GM10847 (cell line): ENCODE measurements around the gene RBM14.

Source experiments
- POLR2A ChIP-seq: IDR thresholded peaks from 2 replicates; pipeline ENCODE4 v1.6.1; 2011; ENCODE audit not compliant: insufficient read length; ENCODE audit errors: extremely low read depth

RBM14 gene, protein sequence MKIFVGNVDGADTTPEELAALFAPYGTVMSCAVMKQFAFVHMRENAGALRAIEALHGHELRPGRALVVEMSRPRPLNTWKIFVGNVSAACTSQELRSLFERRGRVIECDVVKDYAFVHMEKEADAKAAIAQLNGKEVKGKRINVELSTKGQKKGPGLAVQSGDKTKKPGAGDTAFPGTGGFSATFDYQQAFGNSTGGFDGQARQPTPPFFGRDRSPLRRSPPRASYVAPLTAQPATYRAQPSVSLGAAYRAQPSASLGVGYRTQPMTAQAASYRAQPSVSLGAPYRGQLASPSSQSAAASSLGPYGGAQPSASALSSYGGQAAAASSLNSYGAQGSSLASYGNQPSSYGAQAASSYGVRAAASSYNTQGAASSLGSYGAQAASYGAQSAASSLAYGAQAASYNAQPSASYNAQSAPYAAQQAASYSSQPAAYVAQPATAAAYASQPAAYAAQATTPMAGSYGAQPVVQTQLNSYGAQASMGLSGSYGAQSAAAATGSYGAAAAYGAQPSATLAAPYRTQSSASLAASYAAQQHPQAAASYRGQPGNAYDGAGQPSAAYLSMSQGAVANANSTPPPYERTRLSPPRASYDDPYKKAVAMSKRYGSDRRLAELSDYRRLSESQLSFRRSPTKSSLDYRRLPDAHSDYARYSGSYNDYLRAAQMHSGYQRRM

DNA sequence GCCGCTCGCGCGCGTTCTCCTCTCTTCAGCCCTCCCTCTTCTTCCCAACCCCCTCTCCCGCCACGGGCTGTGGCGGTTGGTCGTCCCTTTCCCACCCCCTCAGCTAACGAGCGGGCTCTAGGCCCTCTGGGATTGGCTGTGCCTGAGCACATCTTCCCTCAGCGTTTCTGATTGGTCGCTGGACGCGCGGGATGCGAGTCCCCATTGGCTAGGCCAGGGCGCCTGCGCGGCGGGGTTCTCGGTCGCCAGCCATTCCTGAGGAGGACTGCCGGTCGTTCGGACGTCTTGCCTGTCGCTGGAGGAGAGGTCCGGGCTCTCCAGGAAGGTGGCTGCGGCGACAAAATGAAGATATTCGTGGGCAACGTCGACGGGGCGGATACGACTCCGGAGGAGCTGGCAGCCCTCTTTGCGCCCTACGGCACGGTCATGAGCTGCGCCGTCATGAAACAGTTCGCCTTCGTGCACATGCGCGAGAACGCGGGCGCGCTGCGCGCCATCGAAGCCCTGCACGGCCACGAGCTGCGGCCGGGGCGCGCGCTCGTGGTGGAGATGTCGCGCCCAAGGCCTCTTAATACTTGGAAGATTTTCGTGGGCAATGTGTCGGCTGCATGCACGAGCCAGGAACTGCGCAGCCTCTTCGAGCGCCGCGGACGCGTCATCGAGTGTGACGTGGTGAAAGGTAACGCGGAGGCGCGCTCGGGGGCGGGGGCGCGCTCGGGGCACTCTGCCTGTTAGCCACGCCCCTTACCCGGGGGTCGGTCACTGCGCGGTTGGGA, at the start of gene RBM14:
Gene RBM14 (plus strand): TSS at position 252 of the 776 bp plus-strand sequence. CDS start 91 bp downstream, at position 343.
- peak; percentile 98 for TF ChIP-seq POLR2A

DNA sequence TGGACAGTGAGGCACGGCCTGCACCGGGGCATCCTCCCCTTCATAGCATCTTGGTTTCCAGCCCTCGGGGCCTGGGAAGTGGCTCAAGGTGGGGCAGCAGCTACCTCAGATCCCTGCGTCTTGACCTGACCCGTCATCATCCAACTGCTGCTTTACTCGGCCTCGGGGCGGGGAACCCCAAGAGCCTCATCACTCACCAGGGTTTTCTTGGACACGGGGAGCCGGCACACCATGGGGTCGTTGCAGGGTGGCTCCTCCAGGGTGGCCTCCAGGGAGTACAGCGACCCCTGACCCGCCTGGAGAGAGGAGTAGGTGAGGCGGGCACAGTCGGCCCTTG, 48.7 kb upstream of the RBM14 start:
- no peak for TF ChIP-seq POLR2A

DNA sequence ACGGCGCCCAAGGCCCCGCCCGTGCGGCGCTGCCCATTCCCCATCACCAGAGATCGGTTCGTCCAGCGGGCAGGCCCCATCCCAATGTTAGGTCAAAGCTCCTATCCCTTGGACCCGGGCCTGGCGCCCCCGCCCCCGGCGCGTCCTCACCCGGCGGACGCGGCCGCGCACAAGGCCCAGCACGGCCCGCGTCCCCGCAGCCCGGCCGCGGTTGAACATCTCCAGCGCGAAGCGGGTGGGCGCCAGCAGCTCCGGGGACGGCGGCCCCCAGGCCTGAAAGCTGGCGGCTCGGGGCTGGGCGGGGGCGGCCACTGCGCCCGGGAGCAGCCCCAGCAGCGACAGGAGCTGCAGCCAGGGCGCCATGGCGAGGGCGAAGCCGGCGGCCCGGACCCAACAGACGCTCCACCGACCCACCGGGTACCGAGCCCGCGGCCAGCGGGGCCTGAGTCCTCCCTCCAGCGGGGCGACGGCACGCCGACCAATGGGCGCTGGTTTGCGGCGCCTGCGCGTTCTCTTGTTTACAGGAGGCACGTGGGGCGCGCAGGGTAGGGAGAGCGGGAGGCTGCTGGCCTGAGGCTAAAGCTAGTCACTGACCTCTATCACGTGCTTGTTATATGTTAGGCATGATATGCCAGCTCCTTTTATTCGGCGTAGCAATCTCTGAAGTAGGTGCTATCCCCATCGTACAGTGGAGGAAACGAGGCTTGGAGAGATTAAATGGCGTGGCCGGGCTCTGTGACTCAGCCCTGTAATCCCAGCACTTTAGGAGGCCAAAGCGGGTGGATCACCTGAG, 48.1 kb upstream of the RBM14 start, which contains the start of gene CTSF:
Gene CTSF (minus strand): TSS at position 483 of the 793 bp plus-strand sequence. CDS start 120 bp downstream, at position 363.
- no peak for TF ChIP-seq POLR2A

DNA sequence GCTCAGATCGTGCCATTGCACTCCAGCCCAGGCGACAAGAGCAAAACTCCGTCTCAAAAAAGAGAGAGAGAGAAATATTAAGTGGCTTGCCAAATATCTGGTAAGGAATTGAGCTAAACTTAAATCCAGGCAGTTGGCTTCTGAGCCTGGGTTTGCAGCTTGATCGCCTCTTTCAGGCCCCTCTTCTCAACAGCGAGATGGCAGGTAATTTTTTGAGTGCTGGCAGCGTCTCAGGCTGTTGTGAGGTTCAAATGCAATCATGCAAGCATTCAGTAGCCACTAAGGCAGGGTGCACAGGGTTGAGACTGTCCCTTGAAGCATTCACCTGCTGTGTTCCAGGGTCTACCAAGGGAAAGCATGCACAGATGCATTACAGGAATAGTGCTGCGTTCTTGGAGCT, 47.4 kb upstream of the RBM14 start:
- no peak for TF ChIP-seq POLR2A

DNA sequence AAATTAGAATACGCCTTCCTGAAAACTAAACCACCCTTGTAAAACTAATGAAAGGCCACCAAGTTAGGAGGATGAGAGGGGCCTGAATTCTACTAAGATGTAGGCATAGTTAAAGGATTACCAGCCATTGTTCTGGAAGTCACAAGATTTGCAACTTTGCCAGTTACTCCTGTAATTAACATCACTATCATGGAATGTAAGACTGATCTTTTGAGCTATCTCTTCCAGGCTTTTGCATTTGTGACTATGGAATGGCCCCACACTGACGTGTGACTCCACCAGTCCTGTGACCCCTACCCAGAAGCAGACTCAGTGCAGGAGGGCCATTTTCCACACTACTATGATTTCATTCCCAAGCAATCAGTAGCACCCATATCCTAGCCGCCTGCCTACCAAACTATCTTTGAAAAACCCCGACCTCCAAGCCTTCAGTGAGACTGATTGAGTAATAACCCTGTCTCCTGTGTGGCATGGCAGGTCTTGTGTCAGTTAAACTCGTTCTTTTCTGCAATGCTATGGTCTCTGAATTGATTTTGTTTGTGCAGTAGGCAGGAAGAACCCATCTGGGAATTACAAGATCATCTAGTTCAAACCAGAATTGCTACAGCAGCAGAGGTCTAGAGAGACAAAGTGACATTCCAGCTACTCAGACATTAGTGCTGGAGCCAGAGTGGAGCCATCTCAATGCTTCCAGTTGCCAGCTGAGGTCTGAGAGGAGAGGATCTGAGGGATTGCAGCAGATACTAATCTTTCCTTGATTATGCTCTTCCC, 46.2 kb upstream of the RBM14 start:
- no peak for TF ChIP-seq POLR2A

DNA sequence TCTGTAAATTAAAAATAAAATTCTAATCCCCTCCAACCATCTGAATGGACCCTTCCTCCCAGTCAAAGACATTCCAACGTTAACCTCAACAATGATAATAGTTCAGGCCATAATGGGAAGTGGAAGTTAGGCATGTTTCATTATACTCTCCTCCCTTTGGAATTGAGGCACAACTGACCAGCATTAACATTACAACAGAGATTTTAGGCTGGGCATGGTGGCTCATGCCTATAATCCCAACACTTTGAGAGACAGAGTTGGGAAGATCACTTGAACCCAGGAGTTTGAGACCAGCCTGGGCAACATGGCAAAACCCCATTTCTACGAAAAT, 45.6 kb upstream of the RBM14 start:
- TF ChIP-seq POLR2A, result no peak

DNA sequence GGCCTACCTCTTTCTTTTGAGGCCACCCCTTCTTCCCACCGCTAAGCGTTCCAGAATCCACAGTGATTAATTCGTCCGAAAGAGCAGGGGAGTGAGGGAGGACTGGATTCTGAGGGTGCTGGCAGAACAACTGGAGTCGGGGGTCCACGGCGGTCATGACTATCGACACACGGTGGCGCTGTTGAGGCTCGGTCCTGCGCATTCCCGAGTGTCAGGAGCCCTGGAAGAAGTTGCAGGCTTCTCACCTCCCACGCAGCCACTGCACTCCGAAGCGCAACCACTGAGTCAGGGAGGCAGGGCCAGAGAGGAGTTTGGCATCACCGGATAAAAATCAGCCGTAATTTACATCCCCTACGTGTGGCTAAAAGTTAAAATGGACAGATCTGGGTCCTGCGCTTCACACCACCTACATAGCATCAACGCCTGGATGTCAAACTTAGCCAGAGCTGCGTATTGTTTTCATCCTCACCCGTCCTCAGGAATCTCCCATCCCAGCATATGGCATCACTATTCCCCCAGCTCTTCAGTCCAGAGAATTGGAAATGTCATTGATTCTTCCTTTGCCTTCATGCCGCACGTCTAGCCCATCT, 37.3 kb upstream of the RBM14 start:
- TF ChIP-seq POLR2A, result no peak

DNA sequence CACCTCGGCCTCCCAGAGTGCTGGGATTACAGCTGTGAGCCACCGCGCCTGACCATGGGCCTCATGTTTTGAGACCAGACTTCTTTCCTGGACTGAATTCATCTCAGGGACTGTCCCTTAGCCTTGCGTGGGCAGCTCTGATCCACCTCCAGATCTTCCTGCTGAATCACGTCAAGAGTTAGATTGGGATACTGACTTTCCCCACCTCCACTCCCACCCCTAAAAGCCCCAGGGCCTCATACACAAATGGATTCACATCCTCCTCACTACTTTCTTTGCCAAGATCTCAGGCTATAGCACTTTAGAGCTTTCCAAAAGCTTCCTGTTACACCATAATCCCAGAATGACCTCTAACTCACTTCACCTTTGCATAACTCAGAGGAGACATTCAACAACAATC, 35.6 kb upstream of the RBM14 start:
- no peak for TF ChIP-seq POLR2A

DNA sequence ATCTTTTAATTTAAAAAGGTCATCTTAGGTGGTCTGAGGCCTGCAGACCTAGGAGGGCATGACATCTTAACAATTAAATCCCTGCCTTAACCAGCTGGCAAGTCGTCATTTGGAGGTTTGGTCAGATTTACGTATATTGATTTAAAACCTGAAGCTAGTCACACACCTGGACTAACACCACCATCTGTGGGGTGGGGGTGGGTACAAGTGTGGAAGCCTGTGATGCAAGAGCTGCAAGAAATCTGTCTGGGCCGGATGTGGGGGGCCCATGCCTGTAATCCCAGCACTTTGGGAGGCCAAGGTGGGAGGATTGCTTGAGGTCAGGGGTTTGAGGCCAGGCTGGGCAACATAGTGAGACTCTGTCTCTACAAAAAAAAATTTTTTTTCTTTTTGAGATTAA, 35.2 kb upstream of the RBM14 start:
- no peak for TF ChIP-seq POLR2A

DNA sequence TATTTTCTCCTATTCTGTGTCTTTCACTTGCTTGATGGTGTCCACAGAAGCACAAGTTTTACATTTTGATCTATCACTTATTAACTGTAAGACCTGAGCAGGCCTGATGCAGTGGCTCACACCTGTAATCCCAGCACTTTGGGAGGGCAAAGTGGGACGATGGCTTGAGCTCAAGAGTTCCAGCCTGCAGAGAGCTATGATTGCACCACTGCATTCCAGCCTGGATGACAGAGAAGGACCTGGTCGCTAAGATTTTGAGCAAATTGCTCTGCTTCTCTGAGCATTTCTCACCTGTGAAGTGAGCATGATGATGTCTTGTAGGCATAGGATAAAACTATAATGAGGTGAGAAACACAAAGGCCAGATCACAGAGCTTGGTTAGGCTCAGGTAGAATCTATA, 30.3 kb upstream of the RBM14 start:
- TF ChIP-seq POLR2A, result no peak

DNA sequence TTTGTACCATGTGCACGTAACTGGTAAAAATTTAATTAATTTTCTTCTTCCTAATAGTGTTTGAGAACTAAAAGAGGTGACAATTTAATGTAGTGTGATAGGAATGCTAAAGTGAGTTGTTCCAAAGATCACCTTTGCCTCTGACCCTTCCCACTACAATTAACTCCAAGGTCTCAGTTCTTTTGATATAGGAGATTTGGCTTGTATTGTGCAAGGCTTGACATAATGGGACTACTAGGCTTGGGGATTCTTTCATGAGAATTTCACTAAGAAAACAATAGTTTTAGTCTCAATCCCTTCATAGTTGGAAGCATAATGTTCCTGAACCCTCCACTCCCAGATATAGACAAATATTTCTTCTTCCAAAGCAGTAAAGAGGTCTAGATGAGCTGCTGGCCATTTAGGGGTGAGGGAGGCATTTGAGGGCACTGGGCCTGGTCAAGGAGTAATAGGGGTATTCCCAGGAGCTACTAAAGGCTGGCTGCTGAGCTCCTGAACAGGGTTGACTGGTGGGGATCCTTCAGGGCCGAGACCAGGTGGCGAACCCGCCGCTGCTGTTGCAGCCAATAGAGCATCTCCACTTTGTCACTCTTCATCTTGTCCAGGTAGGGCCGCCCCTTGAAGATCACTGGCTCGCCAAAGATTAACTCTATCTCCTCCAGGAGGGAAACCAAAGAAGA, 26.3 kb upstream of the RBM14 start:
- no peak for TF ChIP-seq POLR2A

DNA sequence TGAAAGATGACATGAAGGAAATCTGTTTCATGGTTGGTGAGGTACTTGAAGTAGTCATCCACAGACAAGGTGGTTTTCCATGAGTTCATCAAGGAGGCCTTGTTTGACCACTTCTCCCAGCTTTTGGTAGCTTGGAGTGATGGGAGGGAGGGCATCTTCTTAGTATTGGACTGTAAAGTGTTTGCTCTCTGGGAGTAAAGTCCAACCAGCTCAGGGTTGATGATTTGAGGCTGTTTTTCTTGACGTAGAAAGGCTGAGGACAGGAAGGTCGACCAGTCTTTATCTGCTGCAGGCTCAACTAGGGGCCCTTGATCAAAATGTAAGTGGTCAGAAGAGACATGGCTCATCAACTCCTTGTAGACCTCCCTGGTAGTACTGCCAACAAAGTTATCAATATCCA, 25.3 kb upstream of the RBM14 start:
- no peak for TF ChIP-seq POLR2A

DNA sequence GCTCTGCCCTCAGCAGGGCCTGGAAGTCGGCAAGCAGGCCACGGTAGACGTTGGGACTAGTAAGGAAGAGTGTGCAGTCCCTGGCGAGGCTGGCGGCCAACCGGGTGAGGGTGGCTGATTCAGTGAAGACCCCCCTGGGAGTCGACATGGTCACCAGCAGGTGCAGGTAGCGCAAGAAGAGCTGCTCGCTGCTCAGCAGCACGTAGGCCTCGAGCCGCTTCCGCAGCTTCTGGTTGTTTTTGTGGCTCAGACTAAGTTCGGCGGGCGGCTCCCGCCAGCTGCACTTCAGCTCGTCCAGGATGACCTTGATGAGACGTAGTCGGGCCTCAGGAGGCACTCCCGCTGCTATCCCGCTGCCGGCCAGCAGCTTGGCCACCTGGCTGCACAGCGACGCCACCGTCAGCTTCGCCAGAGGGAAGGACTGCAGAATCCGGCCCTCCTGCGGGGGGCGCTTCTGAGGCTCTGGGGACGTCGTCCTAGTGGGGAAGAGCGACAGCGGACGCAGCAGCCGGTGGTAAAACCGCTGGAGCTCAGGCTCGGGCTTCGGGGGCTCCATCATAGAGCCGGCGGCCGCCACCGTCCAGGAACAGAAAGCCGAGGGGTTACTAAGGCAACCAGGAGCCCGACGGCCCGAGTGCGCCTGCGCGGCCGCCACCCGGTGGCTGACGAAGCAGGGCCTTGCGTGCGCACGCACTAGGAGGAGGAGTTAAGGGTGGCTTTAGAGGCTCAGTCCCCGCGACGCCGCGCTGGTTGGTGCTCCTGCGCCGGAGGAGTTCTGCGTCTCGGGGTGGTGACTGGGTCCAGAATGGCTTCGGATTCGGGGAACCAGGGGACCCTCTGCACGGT, 23.8 kb upstream of the RBM14 start, which contains the start of the genes CCDC87 and CCS:
Gene CCDC87 (minus strand): TSS at position 607 of the 846 bp plus-strand sequence. CDS start 48 bp downstream, at position 559.
Gene CCS (plus strand): TSS at position 729 of the 846 bp plus-strand sequence. CDS start 77 bp downstream, at position 806.
- TF ChIP-seq POLR2A, result peak; percentile 95

DNA sequence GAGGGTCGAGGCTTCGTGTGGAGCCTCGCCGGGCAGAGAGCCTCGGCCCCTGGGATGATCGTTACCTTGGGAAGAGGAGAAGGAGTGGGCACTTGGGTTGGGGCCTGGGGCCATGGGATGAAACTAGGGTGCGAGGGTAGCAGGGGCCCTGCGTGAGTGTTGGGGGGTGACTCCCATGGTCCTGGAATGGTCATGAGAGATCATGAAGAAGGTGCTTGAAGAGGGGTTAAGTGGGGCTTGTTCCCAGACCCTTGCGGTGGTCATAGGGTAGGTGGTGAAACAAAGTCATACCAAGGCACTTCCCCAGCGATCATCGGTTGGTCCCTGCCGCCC, 23.2 kb upstream of the RBM14 start:
- no peak for TF ChIP-seq POLR2A
